Limb (tissue), 2 donors: Measurements from ENCODE around the gene CFAP52.
"Not testable (repeated sequence)": the region's sequence is repeated elsewhere in the genome, so short reads cannot be mapped to it uniquely, and the experiment has no call there.

ENCODE experiments used
- DNase-seq, 2 donors: peaks; one replicate each; pipeline ENCODE4 v3.0.0-alpha.2; 2016; ENCODE audit errors: extremely low spot score in 2 of 2

The CFAP52 gene

DNA sequence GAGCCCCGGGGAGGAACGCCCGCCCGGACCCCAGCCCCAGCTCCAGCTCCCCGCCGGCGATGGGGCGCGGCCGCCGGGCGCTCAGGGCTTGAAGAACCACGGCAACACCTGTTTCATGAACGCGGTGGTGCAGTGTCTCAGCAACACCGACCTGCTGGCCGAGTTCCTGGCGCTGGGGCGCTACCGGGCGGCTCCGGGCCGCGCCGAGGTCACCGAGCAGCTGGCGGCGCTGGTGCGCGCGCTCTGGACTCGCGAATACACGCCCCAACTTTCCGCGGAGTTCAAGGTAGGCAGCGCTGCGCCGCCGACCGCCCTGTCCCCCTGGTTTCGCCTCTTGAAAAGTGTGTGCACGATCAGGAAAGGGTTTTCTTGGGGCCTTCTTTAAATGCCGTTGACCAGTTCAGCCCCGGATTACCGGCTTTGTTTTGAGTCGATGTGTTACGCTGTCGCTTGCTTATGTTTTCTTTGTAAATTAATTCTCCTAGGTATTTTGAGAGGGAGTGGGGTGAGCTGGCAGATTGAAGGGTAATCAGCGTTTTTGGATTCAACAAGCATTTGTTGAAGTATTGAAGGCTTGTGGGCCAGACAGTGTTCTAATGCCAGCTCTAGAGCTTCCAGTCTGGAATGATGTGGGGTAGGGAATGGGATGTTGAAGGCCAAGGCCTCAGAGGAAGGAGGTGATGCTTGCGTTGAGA lies 69.6 kb downstream of the CFAP52 start:
- DNase-seq = peak; percentile 7 to 63

- no peak for DNase-seq
Measured at GRCh38 chr17:9646546-9646885, 70.1 kb downstream of the CFAP52 start.

GRCh38 chr17:9647014-9647413 lies 70.6 kb downstream of the CFAP52 start:
- no peak for DNase-seq

DNA sequence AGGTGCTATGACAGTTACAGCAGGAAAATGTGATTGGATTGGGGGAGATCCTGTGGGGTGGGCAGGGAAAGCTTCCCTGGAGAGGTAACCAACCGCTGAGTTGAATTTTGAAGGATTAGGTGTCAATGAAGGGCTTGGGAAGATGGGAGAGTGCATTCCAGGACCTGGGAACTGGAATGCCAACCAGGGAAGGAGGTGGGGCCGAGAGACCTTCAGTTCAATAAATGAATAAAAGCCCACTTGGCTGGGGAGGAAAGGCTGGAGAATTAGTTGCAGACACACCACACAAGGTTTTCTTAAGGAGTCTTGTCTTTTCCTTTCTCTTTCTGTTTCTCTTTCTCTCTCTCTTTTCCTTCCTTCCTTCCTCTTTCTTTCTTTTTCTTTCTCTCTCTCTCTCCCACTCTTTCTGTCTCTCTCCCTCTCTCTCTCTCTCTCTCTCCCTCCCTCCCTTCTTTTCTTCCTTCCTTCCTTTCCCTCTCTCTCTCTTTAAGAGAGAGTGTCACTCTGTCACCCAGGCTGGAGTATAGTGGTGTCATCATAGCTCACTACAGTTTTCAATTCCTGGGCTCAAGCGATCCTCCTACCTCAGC lies 72.2 kb downstream of the CFAP52 start:
- DNase-seq = no peak

- peak; percentile 38 to 42 for DNase-seq
Measured at GRCh38 chr17:9658593-9659211, 82.3 kb downstream of the CFAP52 start.

DNA sequence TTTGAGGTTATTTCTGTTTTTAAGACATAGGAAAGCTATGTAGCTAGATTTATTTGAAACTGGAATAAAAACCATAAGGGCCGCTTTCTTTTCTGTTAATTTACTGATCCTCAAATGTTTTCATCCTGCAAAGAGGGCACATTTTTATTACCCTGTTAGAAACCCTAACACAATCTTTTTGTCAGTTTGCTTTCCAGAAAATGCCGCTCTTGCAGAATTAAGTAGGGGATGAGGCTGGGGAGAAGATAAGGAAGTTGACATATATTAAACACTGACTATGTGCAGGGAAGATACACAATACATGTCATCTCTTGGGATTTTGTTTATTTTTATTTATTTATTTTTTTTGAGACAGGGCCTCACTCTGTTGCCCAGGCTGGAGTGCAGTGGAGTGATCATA lies 84.6 kb downstream of the CFAP52 start:
- DNase-seq = no peak

GRCh38 chr17:9663511-9663910 lies 87.1 kb downstream of the CFAP52 start:
- not testable (repeated sequence) for DNase-seq

GRCh38 chr17:9666461-9667050 lies 90.1 kb downstream of the CFAP52 start:
- no peak for DNase-seq

GRCh38 chr17:9668517-9668916 lies 92.1 kb downstream of the CFAP52 start:
- no peak for DNase-seq

DNA sequence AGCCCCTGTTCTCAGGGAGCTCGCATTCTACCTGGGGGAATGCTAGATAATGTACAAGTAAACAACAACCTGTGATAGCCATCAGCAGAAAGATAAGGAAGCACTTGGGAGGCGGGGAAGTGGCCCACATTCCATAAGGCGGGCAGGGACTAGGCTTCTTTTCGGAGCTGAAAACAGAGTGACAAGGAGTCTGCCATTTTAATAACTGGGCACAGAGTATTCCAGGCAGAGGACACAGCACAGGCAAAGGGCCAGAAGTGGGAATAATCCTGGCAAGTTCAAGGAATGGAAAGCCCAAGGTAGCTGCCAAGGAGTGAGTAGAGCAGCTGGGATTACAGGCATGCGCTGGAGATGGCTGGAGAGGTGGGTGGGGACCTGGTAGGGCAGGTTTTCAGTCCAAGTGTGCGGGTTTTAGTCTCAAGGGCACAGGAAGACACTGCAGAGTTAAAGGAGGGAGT lies 93.1 kb downstream of the CFAP52 start:
- no peak for DNase-seq

GRCh38 chr17:9670596-9670995 lies 94.2 kb downstream of the CFAP52 start:
- no peak for DNase-seq

DNA sequence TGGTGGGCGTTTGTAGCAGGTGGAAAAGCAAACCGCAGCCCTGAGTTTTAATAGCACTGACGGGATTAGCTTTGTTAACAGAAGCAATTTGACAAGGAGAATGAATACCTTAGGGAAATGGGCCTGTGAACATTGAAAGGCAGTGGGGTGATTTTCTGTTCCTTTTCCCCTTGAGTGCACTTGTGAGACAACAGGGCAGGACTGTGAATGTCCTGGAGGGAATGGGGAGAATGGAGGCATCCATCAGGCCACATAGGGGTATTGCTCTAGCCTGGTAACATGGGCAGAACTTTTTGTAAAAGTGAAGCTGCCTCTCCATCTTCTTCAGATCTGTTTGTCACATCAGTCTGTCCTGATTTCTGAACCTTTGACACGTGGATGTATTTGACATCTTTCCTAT lies 95.1 kb downstream of the CFAP52 start:
- DNase-seq = no peak

DNA sequence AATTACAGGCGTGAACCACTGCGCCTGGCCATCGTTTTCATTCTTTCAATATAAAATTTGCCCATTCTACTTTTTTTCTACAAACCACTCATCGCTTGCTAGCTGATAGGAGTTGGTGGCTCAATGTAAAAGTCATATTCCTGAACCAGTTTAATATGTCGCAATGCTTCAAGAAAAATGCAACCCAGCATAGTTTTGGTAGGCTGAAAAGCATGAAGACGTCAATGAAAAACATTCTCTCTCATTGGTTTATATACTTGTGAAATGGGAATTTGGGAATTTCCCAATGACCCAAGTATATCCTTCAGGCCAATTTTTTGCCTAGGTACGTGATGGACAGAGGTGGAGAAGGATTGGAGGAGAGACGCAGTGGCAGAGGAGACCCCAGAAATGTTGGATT lies 95.8 kb downstream of the CFAP52 start:
- no peak for DNase-seq

GRCh38 chr17:9672691-9673090 lies 96.2 kb downstream of the CFAP52 start:
- no peak for DNase-seq

GRCh38 chr17:9676084-9676483 lies 99.6 kb downstream of the CFAP52 start:
- no peak for DNase-seq

GRCh38 chr17:9676820-9677310 lies 100.4 kb downstream of the CFAP52 start:
- no peak for DNase-seq

GRCh38 chr17:9677411-9677810 lies 101.0 kb downstream of the CFAP52 start:
- no peak for DNase-seq

DNA sequence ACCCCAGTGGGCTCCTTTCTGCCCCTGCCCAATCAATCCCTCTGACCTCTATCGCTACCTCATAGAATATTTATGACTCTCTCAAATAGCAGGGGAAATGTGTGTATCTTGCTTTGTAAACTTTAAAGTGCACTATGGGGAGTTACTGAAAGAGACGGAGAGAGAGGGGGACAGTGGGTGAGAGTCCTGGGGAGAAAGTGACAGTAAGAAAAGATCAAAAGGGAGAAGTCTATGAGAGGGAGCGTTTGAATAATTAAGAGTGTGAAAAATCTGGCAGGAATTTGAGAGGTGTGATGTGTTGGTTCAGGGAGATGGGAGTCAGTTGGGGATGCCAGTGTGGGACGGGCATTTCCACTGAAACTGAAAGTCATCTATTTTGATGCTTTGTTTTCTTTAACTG lies 101.5 kb downstream of the CFAP52 start:
- DNase-seq = no peak

DNA sequence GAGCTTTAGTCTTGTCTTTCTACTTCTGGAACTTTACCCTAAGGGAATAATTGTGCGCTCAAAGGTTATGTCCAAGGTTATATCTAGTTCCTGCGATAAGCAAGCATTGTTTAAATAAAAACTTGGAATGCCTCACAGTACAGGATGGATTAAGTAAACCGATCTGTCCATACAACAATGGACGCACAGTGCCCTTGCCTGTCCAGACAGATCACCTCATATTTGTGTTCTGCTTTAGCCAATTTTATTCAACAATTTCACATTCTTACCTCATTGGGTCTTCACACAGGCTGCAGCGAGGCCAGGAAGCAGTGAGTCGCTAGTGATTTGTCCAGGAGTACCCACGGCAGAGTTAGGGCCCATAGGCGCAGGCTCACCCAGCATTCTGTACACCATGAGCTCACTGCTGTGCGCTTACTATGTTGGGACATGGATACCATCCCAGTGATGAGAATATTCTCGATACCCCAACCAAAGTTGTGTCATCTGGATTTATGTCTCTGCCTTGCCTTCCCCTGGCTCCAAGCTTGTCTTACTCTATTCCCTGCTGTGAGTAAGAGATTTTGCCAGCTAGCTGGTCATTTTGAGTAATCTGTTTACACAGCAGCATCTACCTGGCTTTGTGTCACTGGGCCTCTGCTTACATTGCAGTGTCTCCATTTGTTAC lies 108.6 kb downstream of the CFAP52 start:
- no peak for DNase-seq
